Neuronal stem cell (in vitro differentiated cells): ENCODE results near the gene NDUFB8.
A peak's percentile ranks its signal among the peaks of the same experiment; 100 is the strongest.

Source experiments
- DNase-seq: peaks from one replicate; pipeline ENCODE4 v3.0.0-alpha.2; 2013; ENCODE audit warnings: low spot score
- H2AFZ ChIP-seq: one replicate; pipeline ENCODE4 v1.6.1; 2013; ENCODE audit warnings: mild to moderate bottlenecking, low read length, inconsistent platforms
- H2AK5ac ChIP-seq: 2 replicates; pipeline ENCODE4 v1.6.1; 2013; ENCODE audit warnings: low read depth, mild to moderate bottlenecking, inconsistent platforms, low read length, moderate library complexity, mixed read lengths
- H2BK120ac ChIP-seq: 2 replicates; pipeline ENCODE4 v1.6.1; 2013; ENCODE audit warnings: low read depth, mild to moderate bottlenecking, inconsistent platforms, low read length, moderate library complexity, mixed read lengths
- H2BK12ac ChIP-seq: one replicate; pipeline ENCODE4 v1.6.1; 2013; ENCODE audit warnings: low read length, inconsistent platforms
- H2BK15ac ChIP-seq: 2 replicates; pipeline ENCODE4 v1.6.1; 2013; ENCODE audit warnings: mild to moderate bottlenecking, low read length, inconsistent platforms, mixed read lengths
- H2BK5ac ChIP-seq: one replicate; pipeline ENCODE4 v1.6.1; 2013; ENCODE audit warnings: inconsistent platforms, mild to moderate bottlenecking, low read length, moderate library complexity
- H3K14ac ChIP-seq: one replicate; pipeline ENCODE4 v1.6.1; 2013; ENCODE audit warnings: low read length, inconsistent platforms
- H3K18ac ChIP-seq: 2 replicates; pipeline ENCODE4 v1.6.1; 2013; ENCODE audit warnings: low read length, inconsistent platforms
- H3K23ac ChIP-seq: 2 replicates; pipeline ENCODE4 v1.6.1; 2013; ENCODE audit warnings: low read depth, mild to moderate bottlenecking, mixed read lengths, low read length, inconsistent platforms; ENCODE audit not compliant: poor library complexity
- H3K27ac ChIP-seq: replicated peaks from 3 replicates; pipeline ENCODE4 v1.5.1; 2013; ENCODE audit warnings: low read length, inconsistent platforms
- H3K27me3 ChIP-seq, 3 experiments: 2 replicates each; pipeline ENCODE4 v1.6.1; 2013; ENCODE audit warnings: low read length in 3 of 3, mild to moderate bottlenecking in 2 of 3, inconsistent platforms in 1 of 3, low read depth in 1 of 3, mixed read lengths in 1 of 3, moderate library complexity in 1 of 3; ENCODE audit not compliant: control insufficient read depth in 3 of 3, insufficient read depth in 3 of 3
- H3K36me3 ChIP-seq, 2 donors: replicated peaks in 1 of 2; 2 replicates each; pipeline ENCODE4 v1.6.1; 2013; ENCODE audit warnings: low read length in 2 of 2; ENCODE audit not compliant: control insufficient read depth in 2 of 2, insufficient read depth in 2 of 2
- H3K4ac ChIP-seq: 2 replicates; pipeline ENCODE4 v1.6.1; 2013; ENCODE audit warnings: inconsistent platforms, mild to moderate bottlenecking, low read length, moderate library complexity
- H3K4me1 ChIP-seq, 2 donors: 1 replicate in 1 of 2; 2 replicates in 1 of 2; pipeline ENCODE4 v1.6.1; 2013; ENCODE audit warnings: low read length in 2 of 2, low read depth in 1 of 2; ENCODE audit not compliant: control insufficient read depth in 2 of 2, insufficient read depth in 1 of 2
- H3K4me2 ChIP-seq: one replicate; pipeline ENCODE4 v1.6.1; 2013; ENCODE audit warnings: mild to moderate bottlenecking, low read length, inconsistent platforms; ENCODE audit not compliant: insufficient read depth, poor library complexity, severe bottlenecking
- H3K4me3 ChIP-seq, 2 donors: 2 replicates each; pipeline ENCODE4 v1.5.1; 2013; ENCODE audit warnings: low read length in 2 of 2, mild to moderate bottlenecking in 2 of 2, inconsistent platforms in 1 of 2, moderate library complexity in 1 of 2
- H3K79me1 ChIP-seq: one replicate; pipeline ENCODE4 v1.6.1; 2013; ENCODE audit warnings: low read depth, mild to moderate bottlenecking, inconsistent platforms, low read length, moderate library complexity
- H3K9ac ChIP-seq: one replicate; pipeline ENCODE4 v1.6.1; 2013; ENCODE audit warnings: mild to moderate bottlenecking, low read depth, low read length, inconsistent platforms; ENCODE audit not compliant: poor library complexity
- H3K9me3 ChIP-seq, 2 donors: replicated peaks in 1 of 2; 2 replicates each; pipeline versions ENCODE3 to v1.6.1; 2013; ENCODE audit warnings: low read length in 2 of 2, mild to moderate bottlenecking in 2 of 2, inconsistent platforms in 1 of 2, low read depth in 1 of 2, mixed read lengths in 1 of 2, moderate library complexity in 1 of 2; ENCODE audit not compliant: control insufficient read depth in 2 of 2, insufficient read depth in 1 of 2
- H4K8ac ChIP-seq: one replicate; pipeline ENCODE4 v1.6.1; 2013; ENCODE audit warnings: low read depth, mild to moderate bottlenecking, inconsistent platforms, low read length, moderate library complexity
- H4K91ac ChIP-seq: one replicate; pipeline ENCODE4 v1.6.1; 2013; ENCODE audit warnings: low read length, low read depth, mild to moderate bottlenecking, inconsistent platforms; ENCODE audit not compliant: poor library complexity
- WGBS, 2 donors: extraction: QIAGEN DNeasy Blood & Tissue Kit; methylation state at CpG; one replicate each; pipeline ENCODE4 v1.1.7; 2013; ENCODE audit warnings: missing lambda C conversion rate in 2 of 2, mixed read lengths in 1 of 2; ENCODE audit not compliant: insufficient read length in 2 of 2, insufficient replicate concordance in 1 of 2; ENCODE audit errors: extremely low coverage in 2 of 2; 5-methylcytosine and 5-hydroxymethylcytosine counted together

Gene NDUFB8

DNA sequence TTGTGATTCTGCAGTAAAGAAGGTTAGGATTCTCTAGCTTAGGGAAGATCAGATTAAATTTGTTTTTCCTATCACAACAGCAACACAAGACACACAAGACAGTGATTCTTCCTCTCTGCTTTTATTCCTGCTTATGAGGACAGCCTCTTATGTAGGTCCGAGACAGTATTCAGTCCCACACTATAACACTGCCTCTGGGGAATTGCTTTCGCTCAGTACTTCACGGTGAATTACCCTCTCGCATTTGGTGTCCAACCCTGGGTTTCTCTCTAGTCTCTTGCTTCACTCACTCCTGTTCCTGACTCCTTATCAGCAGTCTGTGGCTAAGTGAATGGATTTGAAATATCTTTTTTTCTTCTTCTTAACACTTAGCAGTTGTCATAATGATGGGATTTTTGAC lies 7.8 kb upstream of the NDUFB8 start:
- WGBS, 2 donors, result no CpG with 5 or more reads among the region's 4 CpGs

DNA sequence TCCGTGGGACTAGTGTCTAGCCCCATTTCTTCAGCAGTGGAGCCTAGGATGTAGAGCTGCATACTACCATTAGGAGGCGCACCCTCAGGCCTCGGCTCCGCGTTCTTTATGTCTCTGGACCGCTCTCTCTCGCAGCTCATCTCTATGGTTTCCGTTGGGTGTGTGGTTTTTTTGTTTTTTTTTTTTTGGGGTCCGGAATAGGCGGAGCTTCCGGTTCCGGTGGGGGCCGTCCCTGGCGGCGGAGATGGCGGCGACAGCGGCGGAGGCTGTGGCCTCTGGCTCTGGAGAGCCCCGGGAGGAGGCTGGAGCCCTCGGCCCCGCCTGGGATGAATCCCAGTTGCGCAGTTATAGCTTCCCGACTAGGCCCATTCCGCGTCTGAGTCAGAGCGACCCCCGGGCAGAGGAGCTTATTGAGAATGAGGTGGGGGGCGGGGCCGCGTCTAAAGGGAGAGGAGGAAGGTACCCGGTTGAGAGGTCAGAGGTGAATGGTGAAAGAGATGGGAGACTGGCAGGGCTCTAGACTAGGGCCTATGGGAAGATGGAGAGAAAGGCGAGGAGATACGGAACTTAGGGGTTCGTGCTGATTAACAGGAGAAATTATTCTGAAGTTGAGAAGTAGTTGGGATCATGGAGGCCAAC lies 6.2 kb upstream of the NDUFB8 start, which contains the start of gene HIF1AN:
Gene HIF1AN, plus strand, starts transcription at position 229 of the 639 bp plus-strand sequence. Its CDS starts 16 bp downstream, at position 245.
- Histone ChIP-seq H4K8ac (no peak within 1 kb of the TSS), H2BK12ac (no peak within 1 kb of the TSS), H2AK5ac (no peak within 1 kb of the TSS), H2AFZ (peak within 1 kb of the TSS; percentile 95), H2BK5ac (peak within 1 kb of the TSS; percentile 45), H4K91ac (no peak within 1 kb of the TSS), H3K9me3 (peaks cover 0 to 2% of the 10 kb centered on the region in 2 donors), H3K9ac (peak within 1 kb of the TSS; percentile 67), H3K4me2 (peak within 1 kb of the TSS; percentile 69), H3K36me3 (peaks cover 14 to 43% of the 10 kb centered on the region in 2 donors), H3K14ac (no peak within 1 kb of the TSS), H2BK120ac (no peak within 1 kb of the TSS), H3K27me3 (no peaks in the 10 kb centered on the region), H3K18ac (peak within 1 kb of the TSS; percentile 90), H3K4me3 (peak within 1 kb of the TSS; percentile 70 to 98), H3K27ac (peak within 1 kb of the TSS; percentile 59), H2BK15ac (no peak within 1 kb of the TSS), H3K79me1 (no peaks in the 10 kb centered on the region), H3K4ac (no peak within 1 kb of the TSS), H3K23ac (peak within 1 kb of the TSS; percentile 13), H3K4me1 (peaks cover 8 to 10% of the 10 kb centered on the region in 2 donors)
- no CpG with 5 or more reads among the region's 35 CpGs for WGBS, 2 donors
- DNase-seq, result peak; percentile 92

More for the DNA sequence above, 7.8 kb upstream of the NDUFB8 start:
- H3K79me1 ChIP-seq, result no peaks in the 10 kb centered on the region
- no peak overlapping the region for H2AK5ac ChIP-seq
- H3K27me3 ChIP-seq, result no peaks in the 10 kb centered on the region
- H3K4me2 ChIP-seq, result no peak overlapping the region
- peaks cover 0 to 2% of the 10 kb centered on the region in 2 donors for H3K9me3 ChIP-seq
- H3K18ac ChIP-seq, result no peak overlapping the region
- H4K91ac ChIP-seq, result no peak overlapping the region
- H3K36me3 ChIP-seq, result peaks cover 19 to 57% of the 10 kb centered on the region in 2 donors
- peaks cover 8 to 10% of the 10 kb centered on the region in 2 donors for H3K4me1 ChIP-seq
- no peak overlapping the region for H3K23ac ChIP-seq
- no peak overlapping the region for H3K27ac ChIP-seq
- H2AFZ ChIP-seq, result no peak overlapping the region
- H3K9ac ChIP-seq, result no peak overlapping the region
- no peak overlapping the region for H2BK15ac ChIP-seq
- H2BK120ac ChIP-seq, result no peak overlapping the region
- no peak overlapping the region for H3K4me3 ChIP-seq
- no peak overlapping the region for H3K14ac ChIP-seq
- no peak overlapping the region for H2BK5ac ChIP-seq
- no peak overlapping the region for H3K4ac ChIP-seq
- no peak overlapping the region for H4K8ac ChIP-seq
- no peak overlapping the region for H2BK12ac ChIP-seq
- DNase-seq, result no peak

DNA sequence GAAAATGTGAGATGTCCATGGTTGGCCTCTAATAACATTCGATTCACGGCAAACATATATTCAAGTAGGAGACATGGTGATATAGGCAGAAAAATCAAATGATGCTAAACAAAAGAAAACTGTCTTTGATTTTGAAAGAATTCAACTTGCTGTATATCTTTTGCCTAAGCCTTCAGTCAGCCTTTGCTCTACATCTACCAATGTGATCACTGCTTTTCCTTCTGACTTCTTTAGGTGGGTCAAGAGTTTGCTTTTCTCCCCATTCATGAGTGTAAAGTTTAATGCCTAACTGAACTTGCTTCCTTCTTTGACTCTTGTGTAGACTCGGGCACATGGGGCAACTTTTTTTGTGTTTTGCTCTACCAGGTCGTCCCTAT lies 5.7 kb upstream of the NDUFB8 start:
- no peak overlapping the region for H3K18ac ChIP-seq
- no peak overlapping the region for H2AK5ac ChIP-seq
- H4K91ac ChIP-seq, result no peak overlapping the region
- H3K4me1 ChIP-seq, result peaks cover 8 to 11% of the 10 kb centered on the region in 2 donors
- H3K79me1 ChIP-seq, result no peaks in the 10 kb centered on the region
- no peak overlapping the region for H2BK120ac ChIP-seq
- no peak overlapping the region for H3K4me2 ChIP-seq
- no peaks in the 10 kb centered on the region for H3K27me3 ChIP-seq
- no peak overlapping the region for H3K27ac ChIP-seq
- peaks cover 9 to 38% of the 10 kb centered on the region in 2 donors for H3K36me3 ChIP-seq
- no peak overlapping the region for H3K14ac ChIP-seq
- H4K8ac ChIP-seq, result no peak overlapping the region
- H2BK12ac ChIP-seq, result no peak overlapping the region
- DNase-seq, result no peak
- peak overlapping the region; percentile 95 for H2AFZ ChIP-seq
- no peak overlapping the region for H3K4ac ChIP-seq
- no peak overlapping the region for H2BK15ac ChIP-seq
- H3K9me3 ChIP-seq, result peaks cover 0 to 2% of the 10 kb centered on the region in 2 donors
- no CpG with 5 or more reads among the region's 4 CpGs for WGBS, 2 donors
- no peak overlapping the region for H2BK5ac ChIP-seq
- no peak overlapping the region for H3K23ac ChIP-seq
- H3K9ac ChIP-seq, result no peak overlapping the region
- peak overlapping the region; percentile 44 to 70 for H3K4me3 ChIP-seq

DNA sequence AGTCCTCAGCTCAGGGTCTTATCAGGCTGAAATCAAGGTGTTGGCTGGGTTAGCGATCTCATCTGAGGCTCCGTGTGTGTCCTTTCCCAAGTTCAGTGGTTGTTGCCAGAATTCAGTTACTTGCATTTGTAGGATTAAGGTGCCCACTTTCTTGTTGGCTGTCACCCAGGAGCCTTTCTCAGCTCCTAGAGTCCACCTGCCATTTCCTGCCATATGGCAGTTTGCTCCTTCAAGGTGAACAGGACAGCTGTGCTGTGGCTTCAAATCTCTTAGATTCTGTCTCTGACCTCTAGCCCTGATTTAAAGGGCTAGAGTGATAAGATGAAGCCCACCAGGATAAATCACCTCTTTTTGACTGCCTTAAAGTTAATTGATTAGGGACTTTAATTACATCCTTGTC lies 5.1 kb upstream of the NDUFB8 start:
- no peak overlapping the region for H3K4ac ChIP-seq
- no peak overlapping the region for H3K4me3 ChIP-seq
- peaks cover 0 to 2% of the 10 kb centered on the region in 2 donors for H3K9me3 ChIP-seq
- no peaks in the 10 kb centered on the region for H3K79me1 ChIP-seq
- H4K8ac ChIP-seq, result no peak overlapping the region
- H3K9ac ChIP-seq, result no peak overlapping the region
- H3K4me2 ChIP-seq, result no peak overlapping the region
- no peak overlapping the region for H4K91ac ChIP-seq
- peaks cover 9 to 14% of the 10 kb centered on the region in 2 donors for H3K4me1 ChIP-seq
- H3K18ac ChIP-seq, result no peak overlapping the region
- peaks cover 8 to 32% of the 10 kb centered on the region in 2 donors for H3K36me3 ChIP-seq
- H3K23ac ChIP-seq, result no peak overlapping the region
- no peak overlapping the region for H3K14ac ChIP-seq
- H2AK5ac ChIP-seq, result no peak overlapping the region
- H2BK15ac ChIP-seq, result no peak overlapping the region
- no peaks in the 10 kb centered on the region for H3K27me3 ChIP-seq
- no peak overlapping the region for H3K27ac ChIP-seq
- WGBS, 2 donors, result no CpG with 5 or more reads among the region's 2 CpGs
- H2BK5ac ChIP-seq, result no peak overlapping the region
- H2BK12ac ChIP-seq, result no peak overlapping the region
- peak overlapping the region; percentile 95 for H2AFZ ChIP-seq
- no peak for DNase-seq
- no peak overlapping the region for H2BK120ac ChIP-seq
